Measurements from ENCODE around the gene SPATA20.

SPATA20 gene

DNA sequence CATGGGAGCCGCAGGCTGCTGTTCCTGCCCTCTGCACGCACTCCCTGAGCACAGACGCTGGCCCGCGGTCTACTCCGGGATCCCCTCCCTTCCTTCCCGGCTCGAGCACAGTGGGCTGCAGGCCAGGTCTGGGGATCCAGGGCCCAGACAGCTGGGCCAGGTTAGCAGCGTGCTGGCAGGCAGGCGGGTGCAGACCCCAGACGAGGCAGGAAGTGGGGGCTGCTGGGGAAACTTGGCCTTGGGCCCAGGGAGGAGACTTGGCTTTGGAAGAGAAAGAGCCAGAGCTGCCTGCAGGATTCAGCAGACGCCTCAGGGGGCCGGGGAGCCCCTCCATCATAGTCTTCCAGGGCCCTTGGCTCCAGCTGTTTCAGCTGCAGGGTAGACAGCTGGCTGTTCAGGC lies 57.5 kb downstream of the SPATA20 start:
- no peak for DNase-seq

DNA sequence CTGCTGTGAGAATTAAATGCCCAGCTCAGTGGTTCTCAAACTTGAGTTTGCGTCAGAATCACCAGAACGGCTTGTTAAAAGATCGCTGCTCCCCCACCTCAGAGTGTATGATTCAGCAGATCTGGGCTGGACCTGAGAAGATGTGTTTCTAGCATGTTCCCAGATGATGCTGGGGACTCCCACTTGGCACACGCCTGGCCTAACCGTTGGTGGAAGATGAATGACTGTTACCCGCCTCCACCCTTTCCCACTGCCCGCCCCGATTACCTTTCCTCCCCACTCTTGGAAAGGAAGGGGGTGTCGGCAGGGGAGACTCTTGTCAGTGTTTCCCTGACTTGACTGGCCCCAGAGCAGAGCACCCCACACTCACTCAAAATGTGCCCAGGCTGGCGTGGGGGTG lies 58.5 kb downstream of the SPATA20 start:
- DNase-seq, result no peak
